Measurements from ENCODE around the gene ANKRD36.
"Not testable (repeated sequence)": the region's sequence is repeated elsewhere in the genome, so short reads cannot be mapped to it uniquely, and the experiment has no call there.

The ANKRD36 gene

GRCh38 chr2:97129090-97129489, 16.1 kb downstream of the ANKRD36 start:
- DNase-seq: not testable (repeated sequence)

GRCh38 chr2:97144016-97144415, 31.1 kb downstream of the ANKRD36 start:
- not testable (repeated sequence) for DNase-seq

DNA sequence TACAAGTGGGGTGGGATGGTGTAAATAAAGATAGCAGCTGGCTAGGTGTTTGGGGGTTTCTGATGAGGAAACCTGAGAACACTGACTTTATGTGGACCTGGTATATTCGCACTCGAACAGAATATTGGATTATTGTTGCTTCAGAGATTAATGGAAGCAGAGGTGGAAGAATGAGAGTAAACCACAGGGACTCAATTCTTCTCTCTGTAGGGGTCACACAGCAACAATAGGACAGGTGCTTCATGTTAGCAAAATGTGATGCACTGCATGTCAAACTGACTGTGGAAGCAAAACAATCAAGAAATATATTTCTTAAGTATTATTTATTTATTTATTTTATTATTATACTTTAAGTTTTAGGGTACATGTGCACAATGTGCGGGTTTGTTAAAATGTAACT, 53.6 kb downstream of the ANKRD36 start:
- not testable (repeated sequence) for DNase-seq

DNA sequence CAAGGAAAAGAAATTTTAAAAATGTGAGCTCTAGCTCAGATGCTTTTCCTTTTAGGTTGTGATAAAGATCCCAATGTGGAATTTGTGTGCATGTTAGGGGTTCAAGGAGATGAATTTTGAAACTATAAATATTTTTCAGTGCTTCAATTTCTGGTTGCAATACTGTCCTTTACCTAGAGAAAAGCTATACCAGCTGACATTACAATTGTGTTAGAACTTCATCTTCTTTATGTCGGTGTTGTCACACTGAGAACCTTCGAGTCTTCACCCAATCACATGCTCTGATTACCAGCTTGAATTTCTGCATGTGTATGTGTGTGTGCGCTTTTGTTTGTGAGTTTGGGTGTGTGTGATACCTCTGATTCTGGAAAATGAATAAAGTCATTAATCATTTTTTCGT, 55.0 kb downstream of the ANKRD36 start:
- not testable (repeated sequence) for DNase-seq

GRCh38 chr2:97168583-97168982, 55.6 kb downstream of the ANKRD36 start:
- not testable (repeated sequence) for DNase-seq

- not testable (repeated sequence) for DNase-seq
Measured at GRCh38 chr2:97180391-97180790, 67.4 kb downstream of the ANKRD36 start.

GRCh38 chr2:97195349-97195748, 82.4 kb downstream of the ANKRD36 start:
- not testable (repeated sequence) for DNase-seq

- DNase-seq: not testable (repeated sequence)
Measured at GRCh38 chr2:97197251-97197650, 84.3 kb downstream of the ANKRD36 start.

- not testable (repeated sequence) for DNase-seq
Measured at GRCh38 chr2:97200887-97201286, 87.9 kb downstream of the ANKRD36 start.

DNA sequence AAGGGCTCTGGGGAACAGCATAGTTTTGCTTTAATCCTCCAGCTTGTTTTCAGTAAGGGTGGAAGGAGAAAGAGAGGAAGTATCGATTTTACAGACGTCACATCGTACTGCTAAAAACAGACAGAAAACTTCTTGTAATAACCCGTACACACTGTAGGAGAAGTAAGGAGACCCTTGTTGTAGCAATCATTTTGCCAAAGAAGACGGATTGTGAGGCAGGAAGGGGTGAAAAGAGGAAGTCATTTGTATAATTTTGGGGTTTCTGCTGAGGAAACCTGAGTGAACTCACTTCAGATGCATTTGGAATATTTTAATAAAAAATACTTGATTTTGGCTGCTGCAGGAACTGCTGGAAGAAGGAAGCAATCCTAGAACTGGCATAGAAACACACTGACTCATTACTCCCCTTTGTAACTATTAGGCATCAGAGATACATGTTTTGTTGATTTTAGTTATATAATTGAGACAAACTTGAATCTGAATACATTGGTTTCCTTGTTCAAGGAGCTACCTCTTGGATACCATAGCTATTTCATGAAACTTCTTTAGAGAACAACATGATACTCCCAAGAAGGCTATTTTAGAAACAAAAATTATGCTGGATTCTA, 89.8 kb downstream of the ANKRD36 start:
- DNase-seq: not testable (repeated sequence)

DNA sequence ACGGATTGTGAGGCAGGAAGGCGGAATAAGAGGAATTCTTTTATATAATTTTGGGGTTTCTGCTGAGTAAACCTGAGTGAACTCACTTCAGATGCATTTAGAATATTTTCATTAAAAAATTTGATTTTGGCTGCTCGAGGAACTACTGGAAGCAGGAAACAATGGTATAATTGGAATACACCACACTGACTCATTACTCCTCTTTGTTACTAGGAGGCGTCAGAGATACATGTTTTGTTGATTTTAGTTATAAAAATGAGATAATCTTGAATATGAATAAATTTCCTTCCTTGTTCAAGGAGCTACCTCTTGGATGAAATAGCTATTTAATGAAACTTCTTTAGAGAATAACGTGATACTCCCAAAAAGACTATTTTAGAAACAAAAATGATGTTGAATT, 97.4 kb downstream of the ANKRD36 start:
- DNase-seq: no peak

DNA sequence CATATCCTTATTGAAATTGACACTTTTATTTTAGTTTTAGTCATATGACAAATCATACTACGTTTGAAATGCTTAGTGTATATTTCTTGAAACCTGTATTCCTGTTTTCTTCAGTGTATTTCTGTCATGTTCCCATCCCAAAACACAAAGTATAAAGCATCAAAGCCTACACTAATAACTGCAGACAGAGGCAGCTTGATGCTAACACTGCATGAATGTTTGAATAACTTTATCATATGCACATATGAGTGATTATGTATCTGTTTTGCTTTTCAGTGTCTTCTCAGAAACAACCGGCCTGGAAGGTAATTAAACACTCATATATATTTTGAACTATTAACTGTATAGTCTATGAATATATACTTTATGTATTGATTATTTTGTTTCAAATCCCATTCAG, 102.1 kb downstream of the ANKRD36 start:
- not testable (repeated sequence) for DNase-seq

GRCh38 chr2:97230848-97231585, 118.1 kb downstream of the ANKRD36 start:
- not testable (repeated sequence) for DNase-seq

DNA sequence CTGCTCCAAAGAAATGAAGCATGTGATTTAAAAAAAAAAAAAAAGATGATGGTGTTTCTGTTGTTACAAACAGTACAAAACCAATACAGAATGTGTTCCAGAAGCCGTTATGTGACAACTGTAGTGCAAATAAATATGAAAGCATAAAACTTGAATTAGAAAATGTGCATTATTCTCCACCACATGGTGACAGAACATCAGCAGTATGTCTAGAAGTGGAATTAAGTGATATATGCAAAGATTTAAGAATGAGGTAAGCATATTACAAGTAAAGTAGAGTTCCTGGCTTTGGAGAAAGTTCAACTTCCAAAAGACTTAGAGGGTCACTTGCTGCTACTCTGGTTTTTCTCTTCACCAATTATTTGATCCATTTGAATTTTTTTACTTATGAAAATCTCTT, 120.0 kb downstream of the ANKRD36 start:
- not testable (repeated sequence) for DNase-seq

DNA sequence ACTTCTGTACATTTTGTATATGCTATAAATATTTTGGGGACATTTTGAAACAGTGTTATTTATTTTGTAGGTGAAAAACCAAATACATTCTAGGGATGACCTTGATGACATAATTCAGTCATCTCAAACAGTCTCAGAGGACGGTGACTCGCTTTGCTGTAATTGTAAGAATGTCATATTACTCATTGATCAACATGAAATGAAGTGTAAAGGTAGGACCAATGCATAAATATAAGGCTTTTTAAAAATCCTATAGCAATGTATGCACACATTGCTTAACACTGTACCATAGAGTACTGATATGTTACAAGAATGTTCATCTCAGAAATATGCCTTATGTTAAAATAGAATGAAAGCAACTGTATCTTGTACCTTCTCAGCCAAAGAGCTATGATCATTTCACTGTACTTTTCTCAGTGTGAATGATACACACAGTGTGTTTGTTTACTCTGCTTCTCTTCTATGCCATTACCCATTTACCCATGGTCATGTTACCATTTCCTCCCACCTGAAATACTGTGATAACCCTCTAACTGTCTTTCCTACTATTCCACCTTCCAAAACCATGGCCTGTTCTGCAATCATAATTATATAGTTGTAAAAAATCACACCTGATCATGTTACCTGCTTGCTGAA, 120.8 kb downstream of the ANKRD36 start:
- not testable (repeated sequence) for DNase-seq

GRCh38 chr2:97261192-97261591, 148.2 kb downstream of the ANKRD36 start:
- DNase-seq: not testable (repeated sequence)

DNA sequence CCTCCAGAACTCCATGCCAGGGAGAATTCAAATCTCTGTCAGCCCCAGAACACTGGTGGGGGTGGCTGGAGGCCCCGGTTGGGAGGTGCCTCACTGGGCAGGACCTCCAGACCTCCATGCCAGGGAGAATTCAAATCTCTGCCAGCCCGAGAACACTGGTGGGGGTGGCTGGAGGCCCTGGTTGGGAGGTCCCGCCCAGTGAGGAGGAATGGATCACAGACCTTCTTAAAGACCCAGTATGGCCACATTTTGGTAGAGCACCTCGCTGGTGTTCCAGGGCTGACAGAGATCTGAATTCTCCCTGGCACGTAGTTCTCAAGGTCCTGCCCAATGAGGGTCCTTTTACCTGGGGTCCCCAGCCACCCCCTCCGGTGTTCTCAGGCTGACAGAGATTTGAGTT, 153.5 kb downstream of the ANKRD36 start:
- not testable (repeated sequence) for DNase-seq

GRCh38 chr2:97267411-97268074, 154.6 kb downstream of the ANKRD36 start:
- DNase-seq: no peak

GRCh38 chr2:97268075-97268591, 155.2 kb downstream of the ANKRD36 start:
- DNase-seq: not testable (repeated sequence)

GRCh38 chr2:97276232-97276798, 163.4 kb downstream of the ANKRD36 start:
- DNase-seq: not testable (repeated sequence)

DNA sequence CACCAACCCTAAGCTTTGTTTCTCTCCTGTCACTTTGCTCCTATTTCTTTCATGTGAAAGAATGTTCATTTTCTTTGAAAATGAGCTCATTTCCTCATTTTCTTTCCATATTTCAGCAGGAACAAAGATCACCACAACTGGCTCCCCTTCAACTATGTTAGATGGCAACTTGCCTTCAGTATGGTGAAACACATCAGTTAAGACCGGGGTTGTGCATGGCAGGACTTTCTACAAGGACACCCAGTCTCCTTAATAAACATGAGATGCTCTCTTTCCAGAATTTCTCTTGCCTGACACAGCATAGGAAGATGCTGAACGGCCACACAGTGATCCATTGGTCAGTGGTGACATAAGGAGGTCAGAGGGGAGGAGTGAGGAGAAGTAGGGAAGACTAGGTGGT, 172.2 kb downstream of the ANKRD36 start:
- not testable (repeated sequence) for DNase-seq

- DNase-seq: not testable (repeated sequence)
Measured at GRCh38 chr2:97293687-97294086, 180.7 kb downstream of the ANKRD36 start.

Data from NCI-H2171 treated with DMSO at 0.1 percent for 48 hours (cell line).